Activated CD4-positive, alpha-beta T cell treated with anti-CD3 and anti-CD28 coated beads for 36 hours (primary cell): Measurements from ENCODE around the gene EMP1. TPM values are rescaled to one million over a fixed set of nuclear protein-coding genes. Genes with fewer than 3 reads are reported as not detected.
"Not testable (repeated sequence)": the region's sequence is repeated elsewhere in the genome, so short reads cannot be mapped to it uniquely, and the experiment has no call there.

ENCODE experiments used
- ATAC-seq: fragments of 200-7000 bp; cut with Tn5 transposase; one replicate; pipeline ENCODE4 v1.10.0; 2021; ENCODE audit warnings: mild to moderate bottlenecking, moderate library complexity
- CTCF ChIA-PET: fragments of 350-600 bp; sonication (Branson Sonifier 250); formaldehyde crosslinking; loops from one replicate; lab custom pipeline; 2021; ENCODE audit warnings: antibody characterized with exemption; lab: Charles Lee
- POLR2A ChIA-PET: fragments of 350-600 bp; sonication (Branson Sonifier 250); formaldehyde crosslinking; loops from one replicate; lab custom pipeline; 2021; ENCODE audit warnings: antibody characterized with exemption, inconsistent platforms; lab: Charles Lee
- DNase-seq: peaks from one replicate; pipeline ENCODE4 v3.0.0-alpha.2; 2020
- H3K27ac Mint-ChIP-seq: one replicate; pipeline ENCODE4 v1.8.0; 2021; ENCODE audit warnings: mixed read lengths
- H3K27me3 Mint-ChIP-seq: one replicate; pipeline ENCODE4 v1.8.0; 2021; ENCODE audit warnings: mixed read lengths
- H3K36me3 Mint-ChIP-seq: one replicate; pipeline ENCODE4 v1.8.0; 2021; ENCODE audit warnings: low read depth, mixed read lengths
- H3K4me1 Mint-ChIP-seq: one replicate; pipeline ENCODE4 v1.8.0; 2021; ENCODE audit warnings: mixed read lengths
- H3K4me3 Mint-ChIP-seq: one replicate; pipeline ENCODE4 v1.8.0; 2021; ENCODE audit warnings: mild to moderate bottlenecking, moderate library complexity, mixed read lengths
- H3K9me3 Mint-ChIP-seq: one replicate; pipeline ENCODE4 v1.8.0; 2021; ENCODE audit warnings: low read depth, mixed read lengths
- intact Hi-C, 2 experiments: fragments of 100-400 bp; cut with DNase I in 1 of 2; cut with micrococcal nuclease in 1 of 2; formaldehyde crosslinking; loops; one replicate each; pipeline versions ENCODE4 v1.14.2 to v1.15.1; 2022 to 2024; cut with DNase I, micrococcal nuclease
- total RNA-seq, 2 experiments: library from RNA; stranded (reverse); gene quantifications; one replicate each; pipeline ENCODE4 v1.2.3, GENCODE V29; 2021

Gene EMP1
- total RNA-seq, 2 experiments from 2014 or later: 12.9 to 16.6 TPM

GRCh38 chr12:13257356-13257875 lies 60.9 kb downstream of the EMP1 start:
- no peaks in the 10 kb centered on the region for H3K9me3 Mint-ChIP-seq
- H3K27ac Mint-ChIP-seq: no peak overlapping the region
- ATAC-seq (no peak), DNase-seq (no peak)
- CTCF ChIA-PET: interaction anchor here (0.6 to 4.2 kb wide), 9 partner anchors 9 to 468 kb away, joined by 3 to 41 read pairs (median 4); no protein-coding TSS in a partner anchor
- POLR2A ChIA-PET: no interaction called here
- H3K4me3 Mint-ChIP-seq: no peak overlapping the region
- H3K27me3 Mint-ChIP-seq: no peaks in the 10 kb centered on the region
- intact Hi-C loops: no loop called here
- no peaks in the 10 kb centered on the region for H3K36me3 Mint-ChIP-seq
- H3K4me1 Mint-ChIP-seq: peaks cover 3% of the 10 kb centered on the region

GRCh38 chr12:13258197-13258596 lies 61.7 kb downstream of the EMP1 start:
- no peaks in the 10 kb centered on the region for H3K27me3 Mint-ChIP-seq
- H3K4me1 Mint-ChIP-seq: peaks cover 3% of the 10 kb centered on the region
- DNase-seq (no peak), ATAC-seq (no peak)
- H3K4me3 Mint-ChIP-seq: no peak overlapping the region
- no peaks in the 10 kb centered on the region for H3K36me3 Mint-ChIP-seq
- H3K27ac Mint-ChIP-seq: no peak overlapping the region
- POLR2A ChIA-PET: no interaction called here
- CTCF ChIA-PET: interaction anchor here (1.5 to 4.2 kb wide), 2 partner anchors 9 to 13 kb away, joined by 7 to 19 read pairs; no protein-coding TSS in a partner anchor
- intact Hi-C loops: no loop called here
- H3K9me3 Mint-ChIP-seq: no peaks in the 10 kb centered on the region

- no peak overlapping the region for H3K27ac Mint-ChIP-seq
- no peaks in the 10 kb centered on the region for H3K9me3 Mint-ChIP-seq
- no peaks in the 10 kb centered on the region for H3K27me3 Mint-ChIP-seq
- no peak overlapping the region for H3K4me3 Mint-ChIP-seq
- no peaks in the 10 kb centered on the region for H3K36me3 Mint-ChIP-seq
- POLR2A ChIA-PET: no interaction called here
- DNase-seq (no peak), ATAC-seq (no peak)
- H3K4me1 Mint-ChIP-seq: peaks cover 3% of the 10 kb centered on the region
- CTCF ChIA-PET: interaction anchor here (0.6 kb wide), 1 partner anchor 19 kb away, joined by 3 read pairs; no protein-coding TSS in a partner anchor
- intact Hi-C loops: no loop called here
These were observed 62.2 kb downstream of the EMP1 start for GRCh38 chr12:13258717-13259119.

- intact Hi-C loops, H3K4me3 Mint-ChIP-seq, ATAC-seq, DNase-seq, H3K4me1 Mint-ChIP-seq, CTCF ChIA-PET, H3K36me3 Mint-ChIP-seq, H3K9me3 Mint-ChIP-seq, POLR2A ChIA-PET, H3K27me3 Mint-ChIP-seq, H3K27ac Mint-ChIP-seq: not testable (repeated sequence)
These were observed 63.1 kb downstream of the EMP1 start for GRCh38 chr12:13259625-13260024.

GRCh38 chr12:13267826-13268225 lies 71.3 kb downstream of the EMP1 start:
- H3K36me3 Mint-ChIP-seq, POLR2A ChIA-PET, H3K4me1 Mint-ChIP-seq, intact Hi-C loops, H3K4me3 Mint-ChIP-seq, DNase-seq, H3K9me3 Mint-ChIP-seq, H3K27me3 Mint-ChIP-seq, ATAC-seq, H3K27ac Mint-ChIP-seq: not testable (repeated sequence)
- CTCF ChIA-PET: interaction anchor here (2.6 kb wide), 1 partner anchor 13 kb away, joined by 23 read pairs; no protein-coding TSS in a partner anchor

GRCh38 chr12:13268581-13268980 lies 72.1 kb downstream of the EMP1 start:
- CTCF ChIA-PET: no interaction called here
- no peaks in the 10 kb centered on the region for H3K36me3 Mint-ChIP-seq
- POLR2A ChIA-PET: no interaction called here

More at GRCh38 chr12:13268581-13268980, 72.1 kb downstream of the EMP1 start:
- no peak for DNase-seq
- Mint-ChIP-seq H3K4me1 (no peaks in the 10 kb centered on the region), H3K27me3 (peaks cover 6% of the 10 kb centered on the region), H3K9me3 (no peaks in the 10 kb centered on the region), H3K27ac (no peak overlapping the region), H3K4me3 (no peak overlapping the region)
- intact Hi-C loops: no loop called here
- no peak for ATAC-seq

Other genes with a start within 250 kb of the EMP1 start
- gene GPRC5D, start 244.6 kb upstream of the EMP1 start, total RNA-seq: not detected
- 10 to 100 TPM; 23.5 to 28.6 TPM for gene HEBP1, start 196.5 kb upstream of the EMP1 start, total RNA-seq
- gene FAM234B, start 152.3 kb upstream of the EMP1 start, total RNA-seq: 10 to 100 TPM; 11.1 to 12.2 TPM
- gene GSG1, start 93.1 kb upstream of the EMP1 start, total RNA-seq: not detected